Measurements from ENCODE around the gene CLTA. TPM values are rescaled to one million over a fixed set of nuclear protein-coding genes. Genes with fewer than 3 reads are reported as not detected.

Gene CLTA
- polyA plus RNA-seq, 1 of the 3 experiments (the other 2 are of a cell fraction): 260 TPM

- no peak for TF ChIP-seq POLR2AphosphoS5 (IDR thresholded peaks at IDR 0.05; ENCODE audit: low read depth, low read length)
- no peak for TF ChIP-seq USF1 (IDR thresholded peaks at IDR 0.05; ENCODE audit: borderline replicate concordance, low read depth)
Measured at GRCh38 chr9:36170531-36170930, 20.2 kb upstream of the CLTA start (continued).

- H3K4me3 ChIP-seq (ENCODE audit: low read depth in 2 of 2, low read length in 1 of 2): no peak overlapping the region
- no peak for DNase-seq
- H3K4me1 ChIP-seq (ENCODE audit: control insufficient read depth in 1 of 2, insufficient read depth in 2 of 2, low read depth in 1 of 2, low read length in 1 of 2): no peaks in the 10 kb centered on the region
- no peaks in the 10 kb centered on the region for H3F3A ChIP-seq (replicated peaks; ENCODE audit: insufficient read depth)
- H3K9me3 ChIP-seq: no peaks in the 10 kb centered on the region
- H2AFZ ChIP-seq (ENCODE audit: low read depth): no peak overlapping the region
- ChIA-PET POLR2A (interaction anchor here (1.0 kb wide), 1 partner anchor 17 kb away, joined by 3 read pairs; the partner anchor contains the start of gene CLTA), CTCF (interaction anchor here (1.1 to 1.7 kb wide), 2 partner anchors 33 to 139 kb away, joined by 3 to 4 read pairs; no protein-coding TSS in a partner anchor)
- no peaks in the 10 kb centered on the region for H3K9me2 ChIP-seq
- no peaks in the 10 kb centered on the region for H4K20me1 ChIP-seq (ENCODE audit: insufficient read depth)
- no peak overlapping the region for H3K4me2 ChIP-seq
- no peaks in the 10 kb centered on the region for H3K36me3 ChIP-seq (replicated peaks in 1 of 2; ENCODE audit: control insufficient read depth in 1 of 2, insufficient read depth in 2 of 2, low read length in 1 of 2)
- no peak overlapping the region for H3K9ac ChIP-seq
- H3K27me3 ChIP-seq (ENCODE audit: insufficient read depth): no peaks in the 10 kb centered on the region
- 100% methylated on average over 2 of the region's 2 CpGs for WGBS (ENCODE audit: low lambda C conversion rate)
- no peak overlapping the region for H3K27ac ChIP-seq (ENCODE audit: low read depth in 2 of 2, low read length in 1 of 2)
- no peaks in the 10 kb centered on the region for H3K79me2 ChIP-seq (ENCODE audit: insufficient read depth)
- no peak for TF ChIP-seq MEF2A (IDR thresholded peaks at IDR 0.05; ENCODE audit: borderline replicate concordance, low read depth)
- no peak for TF ChIP-seq IRF3 (IDR thresholded peaks at IDR 0.05; ENCODE audit: low read depth, low read length)
- TF ChIP-seq EZH2phosphoT487 (IDR thresholded peaks at IDR 0.05; ENCODE audit: borderline replicate concordance, low read depth): no peak
- no peak for TF ChIP-seq ELF1 (IDR thresholded peaks at IDR 0.05)
- TF ChIP-seq GATA2 (CRISPR knock-in tag; IDR thresholded peaks at IDR 0.05): no peak
- no peak for TF ChIP-seq RAD21 (IDR thresholded peaks at IDR 0.05; ENCODE audit: low read length)
- no peak for TF ChIP-seq USF1 (IDR thresholded peaks at IDR 0.05; ENCODE audit: borderline replicate concordance, low read depth)
- TF ChIP-seq YY1 (IDR thresholded peaks at IDR 0.05; ENCODE audit: low read depth): no peak
- no peak for TF ChIP-seq SMC3 (IDR thresholded peaks at IDR 0.05; ENCODE audit: low read depth, low read length)
- TF ChIP-seq TCF12 (IDR thresholded peaks at IDR 0.05): no peak
- TF ChIP-seq PBX3 (IDR thresholded peaks at IDR 0.05): no peak
- no peak for TF ChIP-seq RCOR1 (IDR thresholded peaks at IDR 0.05; ENCODE audit: low read length)
- no peak for TF ChIP-seq FOXM1 (IDR thresholded peaks at IDR 0.05; ENCODE audit: low read depth)
- no peak for TF ChIP-seq RXRA (IDR thresholded peaks at IDR 0.05; ENCODE audit: borderline replicate concordance, low read depth)
- TF ChIP-seq MXI1 (IDR thresholded peaks at IDR 0.05; ENCODE audit: low read depth, low read length): no peak
Measured at GRCh38 chr9:36173861-36174260, 16.9 kb upstream of the CLTA start.

Data from SK-N-SH (cell line).